B cell (primary cell): ENCODE data around the gene IBTK.

Experiments
- CTCF ChIP-seq: fragments of 200-600 bp; IDR thresholded peaks from one replicate; pipeline ENCODE4 v1.8.0; 2022; ENCODE audit warnings: antibody characterized with exemption, mild to moderate bottlenecking
- EZH2 ChIP-seq: IDR thresholded peaks from 2 replicates; pipeline ENCODE4 v1.6.1; 2012; ENCODE audit warnings: borderline replicate concordance, low read depth, mild to moderate bottlenecking, moderate library complexity, low read length; ENCODE audit not compliant: insufficient read depth, poor library complexity, severe bottlenecking

- TF ChIP-seq CTCF: no peak
- TF ChIP-seq EZH2: no peak
Observed at GRCh38 chr6:82227770-82228169, 19.8 kb downstream of the IBTK start.
